ENCODE data around the gene FNDC8. TPM values are rescaled to one million over a fixed set of nuclear protein-coding genes. Genes with fewer than 3 reads are reported as not detected.
"Not testable (repeated sequence)": the region's sequence is repeated elsewhere in the genome, so short reads cannot be mapped to it uniquely, and the experiment has no call there.

FNDC8 gene
- polyA plus RNA-seq, 3 donors: 0.10 to 0.39 TPM; not detected in 1

DNA sequence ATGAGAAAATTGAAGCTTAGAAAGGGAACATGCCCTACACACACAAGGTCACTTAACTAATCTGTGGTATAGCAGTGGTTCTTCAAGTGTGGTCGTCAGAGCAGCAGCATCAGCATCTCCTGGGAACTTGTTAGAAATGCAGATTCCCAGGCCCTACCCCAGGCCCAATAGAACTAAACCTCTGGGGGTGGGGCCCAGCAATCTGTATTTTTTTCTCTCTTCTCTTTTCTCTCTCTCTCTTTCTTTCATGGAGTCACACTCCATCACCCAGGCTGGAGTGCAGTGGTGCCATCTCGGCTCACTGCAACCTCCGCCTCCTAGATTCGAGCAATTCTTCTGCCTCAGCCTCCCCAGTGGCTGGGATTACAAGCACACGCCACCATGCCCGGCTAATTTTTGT, 16.8 kb downstream of the FNDC8 start:
- DNase-seq (ENCODE audit: low read depth in 3 of 3, low spot score in 2 of 3): no peak

GRCh38 chr17:35141681-35142466, 20.5 kb downstream of the FNDC8 start, which contains the start of gene NLE1:
Gene NLE1 (minus strand): TSS chr17:35142303. CDS start chr17:35142275, 28 bp downstream.
- peak in 1 of 3 donors; percentile 50 for DNase-seq (ENCODE audit: low read depth in 3 of 3, low spot score in 2 of 3)

GRCh38 chr17:35142467-35142796, 21.0 kb downstream of the FNDC8 start:
- DNase-seq (ENCODE audit: low read depth in 3 of 3, low spot score in 2 of 3): no peak

- no peak for DNase-seq (ENCODE audit: low read depth in 3 of 3, low spot score in 2 of 3)
Measured at GRCh38 chr17:35144840-35145239, 23.4 kb downstream of the FNDC8 start.

DNA sequence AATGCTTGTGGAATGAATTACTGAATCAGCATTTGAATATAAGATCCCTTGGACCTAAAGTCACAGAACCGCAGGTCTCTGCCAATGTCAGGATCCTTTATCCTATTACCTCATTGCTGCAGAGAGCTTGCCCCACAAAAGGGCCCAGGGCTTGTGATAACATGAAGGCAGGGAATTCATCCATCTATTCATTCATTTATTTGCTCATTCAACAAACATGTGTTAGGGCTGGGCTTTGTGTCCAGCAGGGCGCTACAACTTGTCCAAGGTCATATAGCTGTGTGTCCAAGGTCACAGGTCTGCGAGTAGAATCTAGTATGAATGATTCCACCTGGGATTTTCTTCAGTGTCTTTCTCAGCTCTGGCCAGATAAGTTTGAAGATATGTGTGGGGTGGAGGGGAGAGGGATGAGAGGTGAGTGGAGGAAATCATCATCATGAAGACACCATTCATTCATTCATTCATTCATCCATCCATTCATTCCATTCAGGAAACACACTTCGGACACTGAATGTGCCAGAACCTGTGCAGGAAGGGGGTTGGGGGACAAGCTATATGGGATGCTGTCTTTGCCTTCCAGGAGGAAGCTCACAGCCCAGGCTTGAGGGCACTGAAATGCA, 24.9 kb downstream of the FNDC8 start:
- DNase-seq (ENCODE audit: low read depth in 3 of 3, low spot score in 2 of 3): no peak

DNA sequence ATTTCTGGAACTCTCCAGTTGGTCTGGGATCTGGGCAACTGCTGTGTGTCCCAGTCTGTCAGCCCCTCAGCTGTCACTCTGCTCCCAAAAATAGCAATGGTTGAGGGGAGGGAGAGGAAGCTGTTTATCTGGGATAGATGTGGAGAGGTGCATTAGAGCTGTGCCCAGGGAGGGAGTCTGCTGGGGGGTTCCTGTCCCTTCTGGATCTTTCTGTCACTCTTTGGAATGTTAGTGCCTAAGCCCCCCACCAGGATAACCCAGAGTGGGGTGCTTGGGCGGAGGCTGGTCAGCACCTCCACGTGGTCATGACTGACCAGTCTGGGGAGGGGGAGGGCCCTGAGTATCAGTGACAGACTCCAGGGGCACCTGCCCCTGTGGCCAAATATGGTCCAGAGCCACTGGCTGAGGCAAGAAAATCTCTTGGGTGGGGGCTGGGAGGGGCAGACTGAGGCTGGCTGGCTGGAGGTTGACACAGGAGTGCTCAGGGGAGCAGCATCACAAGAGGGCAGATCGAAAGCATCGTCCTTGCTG, 26.0 kb downstream of the FNDC8 start, which contains the start of gene UNC45B:
Gene UNC45B (plus strand): TSS at position 443 of the 531 bp plus-strand sequence. CDS start 447 bp downstream, outside the sequence.
- no peak for DNase-seq (ENCODE audit: low read depth in 3 of 3, low spot score in 2 of 3)

- no peak for DNase-seq (ENCODE audit: low read depth in 3 of 3, low spot score in 2 of 3)
Measured at GRCh38 chr17:35148144-35148543, 26.7 kb downstream of the FNDC8 start.

DNA sequence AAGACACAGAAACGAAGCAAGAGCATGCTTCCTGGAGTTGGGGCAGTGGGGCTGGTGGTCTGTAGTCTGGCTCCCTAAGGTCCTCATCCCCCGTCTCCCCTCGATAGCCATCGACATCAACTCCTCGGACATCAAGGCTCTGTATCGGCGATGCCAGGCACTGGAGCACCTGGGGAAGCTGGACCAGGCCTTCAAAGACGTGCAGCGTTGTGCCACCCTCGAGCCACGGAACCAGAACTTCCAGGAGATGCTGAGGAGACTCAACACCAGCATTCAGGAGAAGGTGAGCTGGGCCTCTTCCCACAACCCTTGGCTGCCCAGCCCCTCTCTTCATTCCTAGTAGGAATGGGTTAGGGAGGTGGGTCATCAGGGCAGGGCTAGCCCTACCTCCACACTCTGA, 28.5 kb downstream of the FNDC8 start:
- no peak for DNase-seq (ENCODE audit: low read depth in 3 of 3, low spot score in 2 of 3)

DNA sequence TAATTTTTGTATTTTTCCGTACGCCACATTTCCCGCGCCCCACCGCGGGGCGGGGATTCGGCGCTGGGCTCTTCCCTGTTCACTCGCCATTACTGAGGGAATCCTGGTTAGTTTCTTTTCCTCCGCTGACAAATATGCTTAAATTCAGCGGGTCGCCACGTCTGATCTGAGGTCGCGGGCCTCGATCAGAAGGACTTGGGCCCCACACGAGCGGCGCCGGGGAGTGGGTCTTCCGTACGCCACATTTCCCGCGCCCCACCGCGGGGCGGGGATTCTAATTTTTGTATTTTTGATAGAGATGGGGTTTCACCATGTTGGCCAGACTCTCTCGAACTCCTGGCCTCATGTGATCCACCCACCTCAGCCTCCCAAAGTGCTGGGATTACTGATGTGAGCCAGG, 29.7 kb downstream of the FNDC8 start:
- not testable (repeated sequence) for DNase-seq (ENCODE audit: low read depth in 3 of 3, low spot score in 2 of 3)

GRCh38 chr17:35152421-35153140, 31.2 kb downstream of the FNDC8 start:
- no peak for DNase-seq (ENCODE audit: low read depth in 3 of 3, low spot score in 2 of 3)

- no peak for DNase-seq (ENCODE audit: low read depth in 3 of 3, low spot score in 2 of 3)
Measured at GRCh38 chr17:35154196-35155165, 33.1 kb downstream of the FNDC8 start.

DNA sequence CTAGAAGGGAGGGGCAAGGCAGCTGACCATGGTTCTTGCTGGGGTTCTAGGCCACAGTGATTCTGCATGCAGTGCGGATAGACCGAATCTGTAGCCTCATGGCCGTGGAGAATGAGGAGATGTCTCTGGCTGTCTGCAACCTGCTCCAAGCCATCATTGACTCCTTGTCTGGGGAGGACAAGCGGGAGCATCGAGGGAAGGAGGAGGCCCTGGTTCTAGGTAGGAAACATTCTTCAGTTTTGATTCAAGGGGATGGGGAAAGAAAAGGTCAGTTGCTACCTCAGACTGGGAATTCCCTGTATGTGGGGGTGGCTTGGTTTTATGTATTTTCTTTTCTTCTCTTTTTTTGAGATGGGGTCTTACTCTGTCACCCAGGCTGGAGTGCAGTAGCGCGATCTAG, 33.8 kb downstream of the FNDC8 start:
- no peak for DNase-seq (ENCODE audit: low read depth in 3 of 3, low spot score in 2 of 3)

DNA sequence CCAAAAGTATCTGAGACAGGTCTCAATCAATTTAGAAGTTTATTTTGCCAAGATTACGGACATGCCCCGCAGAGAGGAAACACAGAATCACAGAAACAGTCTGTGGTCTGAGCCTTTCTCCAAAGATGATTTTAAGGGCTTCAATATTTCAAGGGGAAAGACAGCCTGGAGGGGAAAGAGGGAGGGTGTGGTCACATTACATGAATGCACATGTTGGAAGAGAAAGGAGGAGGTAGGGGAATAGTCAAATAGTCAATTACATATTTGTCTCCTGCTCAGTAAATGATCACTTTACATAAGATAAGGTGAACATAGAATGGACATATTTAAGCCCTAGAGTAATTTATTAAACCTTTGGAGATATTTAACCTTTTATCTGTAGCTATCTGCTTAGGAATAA, 38.5 kb downstream of the FNDC8 start:
- DNase-seq (ENCODE audit: low read depth in 3 of 3, low spot score in 2 of 3): no peak

- DNase-seq (ENCODE audit: low read depth in 3 of 3, low spot score in 2 of 3): no peak
Measured at GRCh38 chr17:35160354-35161201, 39.2 kb downstream of the FNDC8 start.

GRCh38 chr17:35161281-35161761, 39.9 kb downstream of the FNDC8 start:
- DNase-seq (ENCODE audit: low read depth in 3 of 3, low spot score in 2 of 3): no peak

GRCh38 chr17:35162755-35163154, 41.3 kb downstream of the FNDC8 start:
- no peak for DNase-seq (ENCODE audit: low read depth in 3 of 3, low spot score in 2 of 3)

DNA sequence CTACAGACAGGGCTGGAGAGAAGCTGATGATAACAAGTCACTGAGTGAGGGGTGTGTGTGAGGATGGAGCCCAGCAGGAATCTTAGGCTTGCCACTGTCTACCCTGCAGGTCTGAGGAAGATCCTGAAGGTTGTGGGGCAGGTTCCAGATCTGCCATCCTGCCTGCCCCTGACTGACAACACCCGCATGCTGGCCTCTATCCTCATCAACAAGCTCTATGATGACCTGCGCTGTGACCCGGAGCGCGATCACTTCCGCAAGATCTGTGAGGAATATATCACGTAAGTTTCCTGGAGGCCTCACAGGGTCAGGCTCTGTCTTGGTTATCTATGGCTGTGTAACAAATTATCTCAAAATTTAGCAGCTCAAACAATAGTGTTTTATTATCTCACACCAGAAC, 42.5 kb downstream of the FNDC8 start:
- no peak for DNase-seq (ENCODE audit: low read depth in 3 of 3, low spot score in 2 of 3)

GRCh38 chr17:35164716-35165115, 43.3 kb downstream of the FNDC8 start:
- no peak for DNase-seq (ENCODE audit: low read depth in 3 of 3, low spot score in 2 of 3)

- no peak for DNase-seq (ENCODE audit: low read depth in 3 of 3, low spot score in 2 of 3)
Measured at GRCh38 chr17:35166526-35166925, 45.1 kb downstream of the FNDC8 start.

Data from right renal cortex interstitium (tissue), 3 donors.